Duodenal mucosa (tissue), 2 donors: ENCODE results near the gene TUBGCP3.

Experiments
- H3K27ac ChIP-seq: one replicate; pipeline ENCODE4 v1.7.0; 2013; ENCODE audit warnings: low read depth, low read length
- H3K27me3 ChIP-seq, 2 donors: one replicate each; pipeline ENCODE4 v1.7.0; 2013; ENCODE audit warnings: low read length in 2 of 2, control low read depth in 1 of 2; ENCODE audit not compliant: insufficient read depth in 2 of 2, control insufficient read depth in 1 of 2
- H3K36me3 ChIP-seq, 2 donors: one replicate each; pipeline ENCODE4 v1.7.0; 2013; ENCODE audit warnings: low read length in 2 of 2, control low read depth in 1 of 2; ENCODE audit not compliant: insufficient read depth in 2 of 2, control insufficient read depth in 1 of 2
- H3K4me1 ChIP-seq, 2 donors: one replicate each; pipeline ENCODE4 v1.7.0; 2013; ENCODE audit warnings: low read length in 2 of 2, control low read depth in 1 of 2; ENCODE audit not compliant: insufficient read depth in 2 of 2, control insufficient read depth in 1 of 2
- H3K4me3 ChIP-seq, 2 donors: one replicate each; pipeline ENCODE4 v1.7.0; 2013; ENCODE audit warnings: low read length in 2 of 2, low read depth in 1 of 2
- H3K9ac ChIP-seq, 2 donors: one replicate each; pipeline ENCODE4 v1.7.0; 2013; ENCODE audit warnings: low read length in 2 of 2, low read depth in 1 of 2
- H3K9me3 ChIP-seq, 2 donors: one replicate each; pipeline ENCODE4 v1.7.0; 2013; ENCODE audit warnings: low read length in 2 of 2, control low read depth in 1 of 2; ENCODE audit not compliant: control insufficient read depth in 1 of 2

TUBGCP3 gene

GRCh38 chr13:112444416-112445399, 143.2 kb downstream of the TUBGCP3 start:
- H3K27me3 ChIP-seq, result peaks cover 6 to 22% of the 10 kb centered on the region in 2 donors

GRCh38 chr13:112443995-112444311, 144.0 kb downstream of the TUBGCP3 start:
- Histone ChIP-seq H3K4me1 (no peaks in the 10 kb centered on the region), H3K36me3 (no peaks in the 10 kb centered on the region), H3K9me3 (no peaks in the 10 kb centered on the region), H3K9ac (no peak overlapping the region), H3K27ac (no peak overlapping the region), H3K27me3 (peaks cover 6 to 22% of the 10 kb centered on the region in 2 donors), H3K4me3 (no peak overlapping the region)

More at GRCh38 chr13:112444416-112445399, 143.2 kb downstream of the TUBGCP3 start:
- H3K36me3 ChIP-seq, result no peaks in the 10 kb centered on the region
- H3K9me3 ChIP-seq, result no peaks in the 10 kb centered on the region
- H3K27ac ChIP-seq, result no peak overlapping the region
- H3K4me3 ChIP-seq, result no peak overlapping the region
- H3K4me1 ChIP-seq, result no peaks in the 10 kb centered on the region
- no peak overlapping the region for H3K9ac ChIP-seq

- Histone ChIP-seq H3K36me3 (no peaks in the 10 kb centered on the region), H3K4me1 (no peaks in the 10 kb centered on the region), H3K9ac (no peak overlapping the region), H3K27ac (no peak overlapping the region), H3K27me3 (peaks cover 6 to 22% of the 10 kb centered on the region in 2 donors), H3K9me3 (no peaks in the 10 kb centered on the region), H3K4me3 (no peak overlapping the region)
Observed at GRCh38 chr13:112443191-112443994, 144.6 kb downstream of the TUBGCP3 start.

- Histone ChIP-seq H3K9ac (no peak overlapping the region), H3K4me1 (no peaks in the 10 kb centered on the region), H3K27me3 (peaks cover 6 to 22% of the 10 kb centered on the region in 2 donors), H3K27ac (no peak overlapping the region), H3K4me3 (no peak overlapping the region), H3K36me3 (no peaks in the 10 kb centered on the region), H3K9me3 (peaks cover 0 to 4% of the 10 kb centered on the region in 2 donors)
Observed at GRCh38 chr13:112442483-112443090, 145.4 kb downstream of the TUBGCP3 start.

- H3K9me3 ChIP-seq, result peaks cover 0 to 4% of the 10 kb centered on the region in 2 donors
- no peak overlapping the region for H3K4me3 ChIP-seq
- no peaks in the 10 kb centered on the region for H3K4me1 ChIP-seq
- H3K36me3 ChIP-seq, result no peaks in the 10 kb centered on the region
- no peak overlapping the region for H3K9ac ChIP-seq
- no peak overlapping the region for H3K27ac ChIP-seq
- H3K27me3 ChIP-seq, result peaks cover 6 to 22% of the 10 kb centered on the region in 2 donors
Observed at GRCh38 chr13:112441779-112442310, 146.1 kb downstream of the TUBGCP3 start.

GRCh38 chr13:112441226-112441625, 146.7 kb downstream of the TUBGCP3 start:
- no peaks in the 10 kb centered on the region for H3K36me3 ChIP-seq
- H3K9ac ChIP-seq, result no peak overlapping the region
- H3K27ac ChIP-seq, result no peak overlapping the region
- H3K4me3 ChIP-seq, result no peak overlapping the region
- peaks cover 6 to 22% of the 10 kb centered on the region in 2 donors for H3K27me3 ChIP-seq
- no peaks in the 10 kb centered on the region for H3K4me1 ChIP-seq
- peaks cover 0 to 4% of the 10 kb centered on the region in 2 donors for H3K9me3 ChIP-seq

GRCh38 chr13:112438515-112438914, 149.4 kb downstream of the TUBGCP3 start:
- Histone ChIP-seq H3K36me3 (no peaks in the 10 kb centered on the region), H3K4me3 (no peak overlapping the region), H3K4me1 (no peaks in the 10 kb centered on the region), H3K27ac (no peak overlapping the region), H3K9me3 (peaks cover 0 to 8% of the 10 kb centered on the region in 2 donors), H3K9ac (no peak overlapping the region), H3K27me3 (peaks cover 1 to 11% of the 10 kb centered on the region in 2 donors)

- H3K4me1 ChIP-seq, result no peaks in the 10 kb centered on the region
- no peak overlapping the region for H3K4me3 ChIP-seq
- no peak overlapping the region for H3K9ac ChIP-seq
Observed at GRCh38 chr13:112438094-112438493, 149.9 kb downstream of the TUBGCP3 start.

GRCh38 chr13:112435973-112436372, 152.0 kb downstream of the TUBGCP3 start:
- no peak overlapping the region for H3K9ac ChIP-seq
- no peaks in the 10 kb centered on the region for H3K27me3 ChIP-seq
- no peak overlapping the region for H3K4me3 ChIP-seq
- peaks cover 0 to 8% of the 10 kb centered on the region in 2 donors for H3K9me3 ChIP-seq
- H3K27ac ChIP-seq, result no peak overlapping the region
- no peaks in the 10 kb centered on the region for H3K4me1 ChIP-seq
- H3K36me3 ChIP-seq, result no peaks in the 10 kb centered on the region

More at GRCh38 chr13:112438094-112438493, 149.9 kb downstream of the TUBGCP3 start:
- Histone ChIP-seq H3K27ac (no peak overlapping the region), H3K27me3 (peaks cover 0 to 6% of the 10 kb centered on the region in 2 donors), H3K9me3 (peaks cover 0 to 8% of the 10 kb centered on the region in 2 donors), H3K36me3 (no peaks in the 10 kb centered on the region)
